IMR-90 (cell line): ENCODE results near the gene PLA2G2F. TPM values are rescaled to one million over a fixed set of nuclear protein-coding genes. Genes with fewer than 3 reads are reported as not detected.

Experiments used
- ATAC-seq: fragments of 200-7000 bp; cut with Tn5 transposase; 2 replicates; pipeline ENCODE4 v1.9.1; 2020; ENCODE audit warnings: low read depth, mild to moderate bottlenecking, moderate library complexity
- BruUV-seq: library from RNA; stranded (reverse); fragments of 400-500 nt; replicated peaks from 2 replicates; lab custom pipeline; 2021; lab: Mats Ljungman, UMichigan
- CTCF ChIA-PET: fragments of 300-600 bp; formaldehyde crosslinking; extraction: SDS; loops from one replicate; lab custom pipeline; 2021; ENCODE audit warnings: antibody characterized with exemption; lab: Yijun Ruan, JAX
- POLR2A ChIA-PET: fragments of 300-600 bp; sonication (Branson Sonifier 250); formaldehyde crosslinking; loops from one replicate; lab custom pipeline; 2022; ENCODE audit warnings: antibody characterized with exemption; ENCODE audit not compliant: unreplicated experiment; lab: Charles Lee
- DNase-seq: peaks from one replicate; pipeline ENCODE4 v3.0.0; 2013
- H2AFZ ChIP-seq: replicated peaks from 2 replicates; pipeline ENCODE3; 2013; ENCODE audit warnings: low read length, mild to moderate bottlenecking; ENCODE audit not compliant: poor library complexity
- H2AK5ac ChIP-seq: 2 replicates; pipeline ENCODE4 v1.6.1; 2013; ENCODE audit warnings: low read depth, low read length, inconsistent platforms
- H2AK9ac ChIP-seq: replicated peaks from 2 replicates; pipeline ENCODE3; 2013; ENCODE audit warnings: mild to moderate bottlenecking, low read depth, low read length, moderate library complexity; ENCODE audit not compliant: poor library complexity
- H2BK120ac ChIP-seq: 2 replicates; pipeline ENCODE4 v1.6.1; 2013; ENCODE audit warnings: low read depth, low read length, inconsistent platforms
- H2BK15ac ChIP-seq: 3 replicates; pipeline ENCODE4 v1.6.1; 2013; ENCODE audit warnings: low read depth, low read length, inconsistent platforms
- H2BK20ac ChIP-seq: 2 replicates; pipeline ENCODE4 v1.6.1; 2013; ENCODE audit warnings: low read depth, mild to moderate bottlenecking, inconsistent platforms, low read length, moderate library complexity
- H2BK5ac ChIP-seq: 2 replicates; pipeline ENCODE4 v1.6.1; 2013; ENCODE audit warnings: mild to moderate bottlenecking, low read depth, low read length, inconsistent platforms; ENCODE audit not compliant: poor library complexity, severe bottlenecking
- H3K14ac ChIP-seq: replicated peaks from 2 replicates; pipeline ENCODE4 v1.6.1; 2013; ENCODE audit warnings: low read depth, low read length, inconsistent platforms
- H3K18ac ChIP-seq: 2 replicates; pipeline ENCODE4 v1.6.1; 2013; ENCODE audit warnings: low read depth, low read length, control low read depth
- H3K23ac ChIP-seq: 2 replicates; pipeline ENCODE4 v1.6.1; 2013; ENCODE audit warnings: low read depth, low read length, inconsistent platforms
- H3K27ac ChIP-seq: 2 replicates; pipeline ENCODE4 v1.5.1; 2013; ENCODE audit warnings: mild to moderate bottlenecking, control low read depth, low read length; ENCODE audit not compliant: insufficient read depth
- H3K27me3 ChIP-seq: 2 replicates; pipeline ENCODE4 v1.6.1; 2013; ENCODE audit warnings: low read length; ENCODE audit not compliant: control insufficient read depth, insufficient read depth
- H3K36me3 ChIP-seq: 2 replicates; pipeline ENCODE4 v1.6.1; 2013; ENCODE audit warnings: low read length, mixed read lengths; ENCODE audit not compliant: control insufficient read depth, insufficient read depth
- H3K4ac ChIP-seq: 2 replicates; pipeline ENCODE4 v1.6.1; 2013; ENCODE audit warnings: low read depth, low read length, inconsistent platforms
- H3K4me1 ChIP-seq: 2 replicates; pipeline ENCODE4 v1.6.1; 2013; ENCODE audit warnings: low read length, mixed read lengths; ENCODE audit not compliant: control insufficient read depth, insufficient read depth
- H3K4me2 ChIP-seq: 2 replicates; pipeline ENCODE4 v1.6.1; 2013; ENCODE audit warnings: low read depth, mild to moderate bottlenecking, control low read depth, low read length, moderate library complexity
- H3K4me3 ChIP-seq: 2 replicates; pipeline ENCODE4 v1.5.1; 2013; ENCODE audit warnings: low read depth, mild to moderate bottlenecking, control low read depth, low read length, moderate library complexity; ENCODE audit not compliant: insufficient read depth
- H3K56ac ChIP-seq: 2 replicates; pipeline ENCODE4 v1.6.1; 2013; ENCODE audit warnings: low read length, inconsistent platforms; ENCODE audit not compliant: insufficient read depth; ENCODE audit errors: extremely low read depth
- H3K79me1 ChIP-seq, 2 experiments: 2 replicates each; pipeline ENCODE4 v1.6.1; 2013; ENCODE audit warnings: low read length in 2 of 2, inconsistent platforms in 1 of 2, low read depth in 1 of 2
- H3K9ac ChIP-seq: 2 replicates; pipeline ENCODE4 v1.6.1; 2013; ENCODE audit warnings: low read depth, low read length, control low read depth
- H3K9me1 ChIP-seq: 2 replicates; pipeline ENCODE4 v1.6.1; 2013; ENCODE audit warnings: low read length, inconsistent platforms; ENCODE audit not compliant: insufficient read depth
- H3K9me3 ChIP-seq: 2 replicates; pipeline ENCODE4 v1.6.1; 2013; ENCODE audit warnings: low read length; ENCODE audit not compliant: control insufficient read depth, insufficient read depth
- H4K20me1 ChIP-seq: 2 replicates; pipeline ENCODE4 v1.6.1; 2013; ENCODE audit warnings: low read length, inconsistent platforms; ENCODE audit not compliant: insufficient read depth
- H4K5ac ChIP-seq: 2 replicates; pipeline ENCODE4 v1.6.1; 2013; ENCODE audit warnings: mild to moderate bottlenecking, low read depth, low read length, control low read depth
- H4K8ac ChIP-seq, 2 experiments: 2 replicates each; pipeline ENCODE4 v1.6.1; 2013; ENCODE audit warnings: low read depth in 2 of 2, low read length in 2 of 2, control low read depth in 1 of 2, inconsistent platforms in 1 of 2
- H4K91ac ChIP-seq: 2 replicates; pipeline ENCODE4 v1.6.1; 2013; ENCODE audit warnings: low read depth, low read length, inconsistent platforms; ENCODE audit not compliant: insufficient read depth
- BHLHE40 ChIP-seq: fragments of 150-350 bp; IDR thresholded peaks from 2 replicates; pipeline ENCODE4 v1.6.1; 2016; ENCODE audit warnings: mild to moderate bottlenecking, low read depth, low read length
- CEBPB ChIP-seq: IDR thresholded peaks from 2 replicates; pipeline ENCODE4 v1.6.1; 2012; ENCODE audit warnings: low read depth, low read length, improper control_type of control experiment
- CHD1 ChIP-seq: IDR thresholded peaks from 2 replicates; pipeline ENCODE4 v1.6.1; 2012; ENCODE audit warnings: low read depth, low read length, improper control_type of control experiment
- CTCF ChIP-seq: conservative IDR thresholded peaks from 2 replicates; pipeline ENCODE4 v1.5.1; 2012; ENCODE audit warnings: mild to moderate bottlenecking, low read depth, low read length, improper control_type of control experiment
- ELK1 ChIP-seq: fragments of 150-350 bp; IDR thresholded peaks from 2 replicates; pipeline ENCODE4 v1.6.1; 2016; ENCODE audit warnings: low read depth, mild to moderate bottlenecking, low read length, moderate library complexity, borderline replicate concordance
- FOS ChIP-seq: fragments of 150-350 bp; IDR thresholded peaks from 2 replicates; pipeline ENCODE4 v1.6.1; 2016; ENCODE audit warnings: low read depth, low read length
- MAFK ChIP-seq: IDR thresholded peaks from 2 replicates; pipeline ENCODE4 v1.6.1; 2012; ENCODE audit warnings: low read depth, low read length, improper control_type of control experiment
- MAZ ChIP-seq: IDR thresholded peaks from 2 replicates; pipeline ENCODE4 v1.6.1; 2012; ENCODE audit warnings: low read depth, mild to moderate bottlenecking, low read length, improper control_type of control experiment, moderate library complexity, borderline replicate concordance
- MXI1 ChIP-seq: IDR thresholded peaks from 2 replicates; pipeline ENCODE4 v1.6.1; 2012; ENCODE audit warnings: low read depth, mild to moderate bottlenecking, low read length, moderate library complexity, borderline replicate concordance
- NFE2L2 ChIP-seq: fragments of 150-350 bp; IDR thresholded peaks from 2 replicates; pipeline ENCODE4 v1.6.1; 2016; ENCODE audit warnings: low read depth, mild to moderate bottlenecking, low read length
- POLR2A ChIP-seq: IDR thresholded peaks from 2 replicates; pipeline ENCODE4 v1.6.1; 2012; ENCODE audit warnings: mild to moderate bottlenecking, low read depth, low read length
- RAD21 ChIP-seq: IDR thresholded peaks from 2 replicates; pipeline ENCODE4 v1.6.1; 2012; ENCODE audit warnings: low read length, improper control_type of control experiment
- RCOR1 ChIP-seq: IDR thresholded peaks from 2 replicates; pipeline ENCODE4 v1.6.1; 2012; ENCODE audit warnings: mild to moderate bottlenecking, low read length, improper control_type of control experiment; ENCODE audit not compliant: insufficient replicate concordance
- RFX5 ChIP-seq: IDR thresholded peaks from 2 replicates; pipeline ENCODE4 v1.8.0; 2012; ENCODE audit warnings: low read depth, mild to moderate bottlenecking, low read length, moderate library complexity
- SMC3 ChIP-seq: fragments of 150-350 bp; IDR thresholded peaks from 2 replicates; pipeline ENCODE4 v1.6.1; 2016; ENCODE audit warnings: low read depth, mild to moderate bottlenecking, antibody characterized with exemption, low read length, moderate library complexity
- WGBS, 2 experiments: methylation state at CpG; one replicate each; pipeline versions ENCODE4 v1.1.5 to v1.1.7; 2013; ENCODE audit warnings: missing lambda C conversion rate in 2 of 2; ENCODE audit not compliant: insufficient read length in 1 of 2; ENCODE audit errors: extremely low coverage in 2 of 2; 5-methylcytosine and 5-hydroxymethylcytosine counted together
- dilution Hi-C: fragments of 300-500 bp; cut with HindIII; formaldehyde crosslinking; loops from one replicate; pipeline ENCODE4 v1.14.3; 2018; ENCODE audit warnings: low sequenced_read_pairs; ENCODE audit not compliant: unreplicated experiment
- in situ Hi-C: fragments of 300-500 bp; cut with MboI; formaldehyde crosslinking; loops from 3 replicates; pipeline ENCODE4 v1.14.3; 2019; ENCODE audit warnings: low sequenced_read_pairs, inconsistent platforms, mixed read lengths
- intact Hi-C: fragments of 100-400 bp; cut with micrococcal nuclease; formaldehyde crosslinking; loops from 2 replicates; pipeline ENCODE4 v1.10.0; 2022
- polyA plus RNA-seq, 3 experiments: library from polyadenylated mRNA; depleted of rRNA; stranded (reverse); fragments of >200 nt; gene quantifications; 2 replicates each; pipeline ENCODE4 v1.2.3, GENCODE V29; 2012; ENCODE audit warnings: low replicate concordance in 1 of 3
- total RNA-seq: library from RNA; depleted of rRNA; stranded (reverse); fragments of >200 nt; gene quantifications from 2 replicates; pipeline ENCODE4 v1.2.3, GENCODE V29; 2012

Gene PLA2G2F
- total and polyA plus RNA-seq, 2 of the 4 experiments (the other 2 are of a cell fraction): not detected

GRCh38 chr1:20143734-20144565, 4.8 kb downstream of the PLA2G2F start:
- dilution Hi-C loops: no loop called here
- H3K14ac ChIP-seq: no peak overlapping the region
- no peak overlapping the region for H3K4me2 ChIP-seq
- H3K36me3 ChIP-seq: no peaks in the 10 kb centered on the region
- no TSS peak for BruUV-seq
- no peak overlapping the region for H3K23ac ChIP-seq
- H3K4me3 ChIP-seq: no peak overlapping the region
- no peak overlapping the region for H2BK20ac ChIP-seq
- ATAC-seq (no peak), DNase-seq (no peak)
- no peak overlapping the region for H2BK5ac ChIP-seq
- H4K20me1 ChIP-seq: no peaks in the 10 kb centered on the region; the same call in 1 of the 2 replicates
- no peaks in the 10 kb centered on the region for H3K79me1 ChIP-seq
- H3K18ac ChIP-seq: no peak overlapping the region
- H4K8ac ChIP-seq: no peak overlapping the region
- POLR2A ChIA-PET: interaction anchor here (1.1 kb wide), 1 partner anchor 50 kb away, joined by 8 read pairs; no protein-coding TSS in a partner anchor
- in situ Hi-C loops: no loop called here
- H2BK120ac ChIP-seq: no peak overlapping the region
- H3K27ac ChIP-seq: no peak overlapping the region
- peaks cover 36% of the 10 kb centered on the region for H3K27me3 ChIP-seq
- H2AK5ac ChIP-seq: no peak overlapping the region
- WGBS, 2 experiments: 0% methylated on average over 1 of the region's 13 CpGs; no CpG with 5 or more reads in 1 of the 2 experiments
- H2BK15ac ChIP-seq: no peak overlapping the region
- no peaks in the 10 kb centered on the region for H3K9me3 ChIP-seq
- CTCF ChIA-PET: no interaction called here
- H3K9ac ChIP-seq: no peak overlapping the region
- no peak overlapping the region for H4K91ac ChIP-seq
- H3K4me1 ChIP-seq: no peaks in the 10 kb centered on the region
- no peak overlapping the region for H3K4ac ChIP-seq
- H4K5ac ChIP-seq: no peak overlapping the region
- intact Hi-C loops: no loop called here
- no peak overlapping the region for H2AK9ac ChIP-seq
- H2AFZ ChIP-seq: no peak overlapping the region
- no peak overlapping the region for H3K56ac ChIP-seq
- H3K9me1 ChIP-seq: 0 out of 2 replicates have a peak, but pooled peaks cover 3% of the 10 kb centered on the region
- TF ChIP-seq BHLHE40 (no peak), RFX5 (no peak), NFE2L2 (no peak), RCOR1 (no peak), MAFK (no peak), CTCF (no peak), FOS (no peak), POLR2A (no peak), MAZ (no peak), RAD21 (no peak), CHD1 (no peak), SMC3 (no peak), CEBPB (no peak), MXI1 (no peak), ELK1 (no peak)
